ENCODE data around the gene ELF4. TPM values are rescaled to one million over a fixed set of nuclear protein-coding genes. Genes with fewer than 3 reads are reported as not detected.

Gene ELF4
- total RNA-seq, 6 experiments from 2014 or later: 0.80 to 2.8 (median 1.6) TPM

DNA sequence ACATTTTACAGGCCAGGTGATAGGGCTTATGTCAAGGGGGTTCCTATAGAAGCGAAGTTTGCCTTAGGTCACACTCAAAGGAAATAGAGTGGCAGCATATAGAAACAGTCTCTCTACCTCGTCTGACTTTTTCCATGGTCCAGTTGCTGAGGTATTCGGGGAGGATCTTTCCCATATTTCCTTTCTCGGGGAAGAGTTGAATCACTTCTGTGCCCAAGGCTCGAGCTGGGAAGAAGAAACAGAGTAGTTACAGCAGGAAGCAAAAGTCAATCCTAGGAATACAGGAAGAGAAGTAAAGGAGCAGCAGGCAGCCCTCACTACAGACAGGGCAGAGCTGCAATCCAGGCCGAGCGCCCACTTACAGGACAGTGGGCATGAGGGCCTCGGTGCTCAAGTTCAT, 26.7 kb upstream of the ELF4 start:
- intact Hi-C loops (cut with DNase I): no loop called here
- Histone ChIP-seq H3K36me3 (peaks cover 0 to 42% (median 6%) of the 10 kb centered on the region in 4 donors), H3K27me3 (no peaks in the 10 kb centered on the region), H3K4me1 (no peaks in the 10 kb centered on the region), H3K27ac (no peak overlapping the region), H3K9me3 (no peaks in the 10 kb centered on the region), H3K4me3 (no peak overlapping the region)
- DNase-seq (no peak), ATAC-seq (no peak)
- WGBS (ENCODE audit: insufficient coverage, low coverage, low lambda C conversion rate, missing lambda C conversion rate): 67% methylated on average over 7 of the region's 8 CpGs
- no peak for TF ChIP-seq POLR2A (IDR thresholded peaks at IDR 0.05)
- TF ChIP-seq, protein P1, sequence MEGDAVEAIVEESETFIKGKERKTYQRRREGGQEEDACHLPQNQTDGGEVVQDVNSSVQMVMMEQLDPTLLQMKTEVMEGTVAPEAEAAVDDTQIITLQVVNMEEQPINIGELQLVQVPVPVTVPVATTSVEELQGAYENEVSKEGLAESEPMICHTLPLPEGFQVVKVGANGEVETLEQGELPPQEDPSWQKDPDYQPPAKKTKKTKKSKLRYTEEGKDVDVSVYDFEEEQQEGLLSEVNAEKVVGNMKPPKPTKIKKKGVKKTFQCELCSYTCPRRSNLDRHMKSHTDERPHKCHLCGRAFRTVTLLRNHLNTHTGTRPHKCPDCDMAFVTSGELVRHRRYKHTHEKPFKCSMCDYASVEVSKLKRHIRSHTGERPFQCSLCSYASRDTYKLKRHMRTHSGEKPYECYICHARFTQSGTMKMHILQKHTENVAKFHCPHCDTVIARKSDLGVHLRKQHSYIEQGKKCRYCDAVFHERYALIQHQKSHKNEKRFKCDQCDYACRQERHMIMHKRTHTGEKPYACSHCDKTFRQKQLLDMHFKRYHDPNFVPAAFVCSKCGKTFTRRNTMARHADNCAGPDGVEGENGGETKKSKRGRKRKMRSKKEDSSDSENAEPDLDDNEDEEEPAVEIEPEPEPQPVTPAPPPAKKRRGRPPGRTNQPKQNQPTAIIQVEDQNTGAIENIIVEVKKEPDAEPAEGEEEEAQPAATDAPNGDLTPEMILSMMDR (IDR thresholded peaks at IDR 0.05): no peak

DNA sequence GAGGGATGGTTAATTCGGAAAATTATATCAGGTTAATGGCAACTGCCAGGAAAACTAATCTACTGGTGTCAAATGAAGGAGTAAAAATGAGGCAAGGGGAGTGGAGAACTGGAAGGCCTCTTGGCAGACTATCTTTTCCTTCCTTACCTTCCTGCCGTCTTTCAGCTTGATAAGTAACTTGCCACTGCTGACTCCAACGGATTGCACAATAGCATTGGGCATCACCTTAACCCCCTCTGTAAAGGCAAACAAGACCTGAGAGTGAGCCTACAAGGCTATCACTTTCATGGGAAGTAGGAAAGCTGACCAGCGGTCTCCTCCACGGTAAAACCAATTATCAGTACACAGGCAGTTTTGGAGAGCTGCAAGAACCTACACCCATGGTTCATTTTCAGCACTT, 26.2 kb upstream of the ELF4 start:
- WGBS (ENCODE audit: insufficient coverage, low coverage, low lambda C conversion rate, missing lambda C conversion rate): 36% methylated on average over 3 of the region's 5 CpGs
- Histone ChIP-seq H3K4me1 (no peaks in the 10 kb centered on the region), H3K27me3 (no peaks in the 10 kb centered on the region), H3K9me3 (no peaks in the 10 kb centered on the region), H3K36me3 (peaks cover 0 to 46% (median 6%) of the 10 kb centered on the region in 4 donors), H3K4me3 (no peak overlapping the region), H3K27ac (no peak overlapping the region)
- DNase-seq (no peak), ATAC-seq (peak in 2 of 4 donors; percentile 15 to 18)
- intact Hi-C loops (cut with DNase I): no loop called here
- TF ChIP-seq POLR2A (IDR thresholded peaks at IDR 0.05): no peak
- TF ChIP-seq, protein P1 (IDR thresholded peaks at IDR 0.05): no peak

- Histone ChIP-seq H3K27me3 (no peaks in the 10 kb centered on the region), H3K27ac (no peak overlapping the region), H3K36me3 (peaks cover 0 to 47% (median 2%) of the 10 kb centered on the region in 4 donors), H3K4me1 (no peaks in the 10 kb centered on the region), H3K9me3 (no peaks in the 10 kb centered on the region), H3K4me3 (no peak overlapping the region)
- 72% methylated on average over 5 of the region's 5 CpGs for WGBS (ENCODE audit: insufficient coverage, low coverage, low lambda C conversion rate, missing lambda C conversion rate)
- no peak for ATAC-seq
- TF ChIP-seq, protein P1 (IDR thresholded peaks at IDR 0.05): no peak
- TF ChIP-seq POLR2A (IDR thresholded peaks at IDR 0.05): no peak
- no peak for DNase-seq
- intact Hi-C loops (cut with DNase I): no loop called here
Measured at GRCh38 chrX:130130990-130131389, 20.7 kb upstream of the ELF4 start.

DNA sequence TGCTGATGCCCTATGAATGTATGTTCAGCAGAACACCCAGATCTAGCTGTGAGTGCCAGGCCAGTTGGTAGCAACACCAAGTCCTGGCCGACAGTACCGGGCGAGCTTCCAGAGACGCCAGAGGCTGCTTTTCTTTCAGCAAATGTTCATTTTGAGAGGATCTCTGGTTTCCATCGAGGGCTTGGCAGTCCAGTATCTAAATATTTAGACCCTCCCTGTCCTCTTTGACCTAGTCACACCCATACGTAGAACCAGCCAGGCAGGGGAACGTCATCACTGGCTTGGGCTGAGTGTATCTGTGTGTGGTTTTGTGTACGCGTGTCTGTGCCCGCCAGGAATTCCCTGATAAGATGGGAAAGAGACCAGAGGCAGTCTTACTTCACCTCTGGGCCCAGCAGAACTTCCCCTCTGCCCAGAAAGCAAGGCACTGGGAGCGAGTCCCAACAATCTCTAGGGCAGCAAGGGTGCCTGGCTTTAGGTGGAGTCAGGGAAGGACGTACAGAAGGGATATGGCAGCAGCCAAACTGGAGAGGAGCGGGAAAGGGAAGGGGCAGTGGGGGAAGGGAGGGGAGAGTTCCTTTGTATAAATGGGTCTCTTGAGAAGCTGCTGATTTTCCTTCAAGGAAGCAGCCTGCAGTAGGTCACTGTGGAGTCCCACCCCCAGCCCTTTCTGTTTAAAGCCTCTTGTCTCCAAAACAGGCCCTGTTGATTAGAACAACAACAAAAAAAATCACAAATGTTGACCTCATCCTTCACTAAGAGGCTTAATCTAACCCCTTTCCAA, 15.0 kb upstream of the ELF4 start:
- 59% methylated on average over 7 of the region's 13 CpGs for WGBS (ENCODE audit: insufficient coverage, low coverage, low lambda C conversion rate, missing lambda C conversion rate)
- H3K36me3 ChIP-seq: peaks cover 0 to 7% (median 0%) of the 10 kb centered on the region in 4 donors
- no peak overlapping the region for H3K27ac ChIP-seq
- TF ChIP-seq, protein P1 (IDR thresholded peaks at IDR 0.05): no peak
- no peak for TF ChIP-seq POLR2A (IDR thresholded peaks at IDR 0.05)
- no peaks in the 10 kb centered on the region for H3K4me1 ChIP-seq
- H3K27me3 ChIP-seq: no peaks in the 10 kb centered on the region
- H3K9me3 ChIP-seq: no peaks in the 10 kb centered on the region
- DNase-seq (no peak), ATAC-seq (no peak)
- H3K4me3 ChIP-seq: no peak overlapping the region
- intact Hi-C loops (cut with DNase I): no loop called here

All from right lobe of liver (tissue), 6 donors.